Endothelial cell (in vitro differentiated cells): ENCODE results near the gene PDE4B. TPM values are rescaled to one million over a fixed set of nuclear protein-coding genes. Genes with fewer than 3 reads are reported as not detected.
A peak's percentile ranks its signal among the peaks of the same experiment; 100 is the strongest.

ENCODE experiments used
- DNase-seq: peaks from one replicate; pipeline ENCODE4 v3.0.0; 2021; ENCODE audit warnings: low spot score
- H3K27ac Mint-ChIP-seq: one replicate; pipeline ENCODE4 v1.8.0; 2021; ENCODE audit warnings: mixed read lengths, inconsistent platforms; ENCODE audit not compliant: unreplicated experiment
- H3K27me3 Mint-ChIP-seq: one replicate; pipeline ENCODE4 v1.8.0; 2021; ENCODE audit warnings: mild to moderate bottlenecking, moderate library complexity, mixed read lengths, inconsistent platforms; ENCODE audit not compliant: unreplicated experiment
- H3K36me3 Mint-ChIP-seq: one replicate; pipeline ENCODE4 v1.8.0; 2021; ENCODE audit warnings: mild to moderate bottlenecking, low read depth, mixed read lengths, inconsistent platforms; ENCODE audit not compliant: unreplicated experiment
- H3K4me1 Mint-ChIP-seq: one replicate; pipeline ENCODE4 v1.8.0; 2021; ENCODE audit warnings: mild to moderate bottlenecking, mixed read lengths, inconsistent platforms; ENCODE audit not compliant: unreplicated experiment
- H3K4me3 Mint-ChIP-seq: one replicate; pipeline ENCODE4 v1.8.0; 2021; ENCODE audit warnings: mild to moderate bottlenecking, mixed read lengths, inconsistent platforms; ENCODE audit not compliant: unreplicated experiment
- H3K9me3 Mint-ChIP-seq: one replicate; pipeline ENCODE4 v1.8.0; 2021; ENCODE audit warnings: mixed read lengths, inconsistent platforms; ENCODE audit not compliant: unreplicated experiment
- CTCF ChIP-seq: fragments of 200-600 bp; sonication (generic); IDR thresholded peaks from one replicate; pipeline ENCODE4 v1.5.0; 2021; ENCODE audit warnings: antibody characterized with exemption; ENCODE audit not compliant: unreplicated experiment
- total RNA-seq: library from RNA; stranded (reverse); fragmentation: NEBNext Ultra II Directional; extraction: Animal tissue kit (Norgen Biotek cat#: 25700); gene quantifications from one replicate; pipeline ENCODE4 v1.2.1, GENCODE V29; 2021; ENCODE audit not compliant: unreplicated experiment

The PDE4B gene
- total RNA-seq, 1 donor from 2014 or later = 45.6 TPM

- no peaks in the 10 kb centered on the region for H3K9me3 Mint-ChIP-seq
- H3K4me3 Mint-ChIP-seq = no peak overlapping the region
- DNase-seq = no peak
- no peaks in the 10 kb centered on the region for H3K27me3 Mint-ChIP-seq
- peaks cover 36% of the 10 kb centered on the region for H3K36me3 Mint-ChIP-seq
- no peak for TF ChIP-seq CTCF
- no peak overlapping the region for H3K27ac Mint-ChIP-seq
- H3K4me1 Mint-ChIP-seq = peaks cover 29% of the 10 kb centered on the region
Observed at GRCh38 chr1:66359815-66360214, 567.1 kb downstream of the PDE4B start.

- H3K9me3 Mint-ChIP-seq = no peaks in the 10 kb centered on the region
- no peaks in the 10 kb centered on the region for H3K27me3 Mint-ChIP-seq
- H3K4me3 Mint-ChIP-seq = no peak overlapping the region
- peaks cover 40% of the 10 kb centered on the region for H3K36me3 Mint-ChIP-seq
- peak; percentile 53 for TF ChIP-seq CTCF
- H3K27ac Mint-ChIP-seq = no peak overlapping the region
- peaks cover 27% of the 10 kb centered on the region for H3K4me1 Mint-ChIP-seq
- no peak for DNase-seq
Observed at GRCh38 chr1:66360285-66360724, 567.6 kb downstream of the PDE4B start.

- no peak for DNase-seq
- Mint-ChIP-seq H3K27me3 (no peaks in the 10 kb centered on the region), H3K27ac (peak overlapping the region; percentile 26), H3K4me3 (peak overlapping the region; percentile 54), H3K9me3 (no peaks in the 10 kb centered on the region), H3K36me3 (peaks cover 63% of the 10 kb centered on the region), H3K4me1 (peaks cover 5% of the 10 kb centered on the region)
- no peak for TF ChIP-seq CTCF
Observed at GRCh38 chr1:66364578-66365391, 572.1 kb downstream of the PDE4B start.

GRCh38 chr1:66365635-66366034, 572.9 kb downstream of the PDE4B start:
- H3K9me3 Mint-ChIP-seq = no peaks in the 10 kb centered on the region
- H3K27ac Mint-ChIP-seq = no peak overlapping the region
- peaks cover 3% of the 10 kb centered on the region for H3K27me3 Mint-ChIP-seq
- peaks cover 68% of the 10 kb centered on the region for H3K36me3 Mint-ChIP-seq
- H3K4me3 Mint-ChIP-seq = no peak overlapping the region
- no peak for DNase-seq
- peaks cover 6% of the 10 kb centered on the region for H3K4me1 Mint-ChIP-seq
- TF ChIP-seq CTCF = no peak

DNA sequence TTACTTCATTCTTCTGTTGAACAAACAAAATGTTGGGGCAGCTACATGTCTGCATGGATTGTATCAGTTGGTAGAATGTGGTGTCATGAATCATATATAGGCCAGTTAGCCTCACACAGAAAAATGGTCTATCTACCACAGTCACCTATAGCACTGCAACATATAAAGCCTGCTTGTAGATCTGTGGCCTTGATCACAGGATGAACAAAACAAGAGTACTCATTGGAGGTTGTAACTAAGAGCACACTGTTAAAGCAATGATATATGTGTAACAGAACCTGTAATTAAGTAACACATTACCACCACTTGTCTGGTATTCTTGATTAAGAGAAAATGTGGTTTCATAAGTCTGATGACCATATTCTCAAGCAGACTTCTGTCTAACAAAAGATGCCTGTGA, 573.9 kb downstream of the PDE4B start:
- Mint-ChIP-seq H3K27ac (no peak overlapping the region), H3K27me3 (peaks cover 4% of the 10 kb centered on the region), H3K36me3 (peaks cover 71% of the 10 kb centered on the region), H3K4me3 (no peak overlapping the region), H3K9me3 (no peaks in the 10 kb centered on the region), H3K4me1 (peaks cover 14% of the 10 kb centered on the region)
- TF ChIP-seq CTCF = no peak
- no peak for DNase-seq
